ENCODE measurements around the gene SLC13A4.
"Not testable (repeated sequence)": the region's sequence is repeated elsewhere in the genome, so short reads cannot be mapped to it uniquely, and the experiment has no call there.

SLC13A4 gene

GRCh38 chr7:135716677-135717238, 11.2 kb downstream of the SLC13A4 start:
- DNase-seq = peak; percentile 77

GRCh38 chr7:135715673-135716072, 12.3 kb downstream of the SLC13A4 start:
- no peak for DNase-seq

- no peak for DNase-seq
Observed at GRCh38 chr7:135715055-135715522, 12.9 kb downstream of the SLC13A4 start.

- no peak for DNase-seq
Observed at GRCh38 chr7:135714534-135715009, 13.4 kb downstream of the SLC13A4 start.

GRCh38 chr7:135713836-135714470, 14.0 kb downstream of the SLC13A4 start:
- no peak for DNase-seq

- DNase-seq = no peak
Observed at GRCh38 chr7:135712796-135713195, 15.2 kb downstream of the SLC13A4 start.

- DNase-seq = peak; percentile 63
Observed at GRCh38 chr7:135712182-135712782, 15.7 kb downstream of the SLC13A4 start.

- DNase-seq = no peak
Observed at GRCh38 chr7:135711139-135711469, 16.9 kb downstream of the SLC13A4 start.

- DNase-seq = no peak
Observed at GRCh38 chr7:135710417-135711138, 17.4 kb downstream of the SLC13A4 start.

GRCh38 chr7:135709508-135709907, 18.5 kb downstream of the SLC13A4 start:
- DNase-seq = no peak

GRCh38 chr7:135708041-135708440, 19.9 kb downstream of the SLC13A4 start:
- DNase-seq = no peak

GRCh38 chr7:135707570-135707966, 20.4 kb downstream of the SLC13A4 start:
- no peak for DNase-seq

GRCh38 chr7:135706858-135707569, 21.0 kb downstream of the SLC13A4 start:
- DNase-seq = no peak

GRCh38 chr7:135706038-135706742, 21.8 kb downstream of the SLC13A4 start:
- DNase-seq = no peak

- no peak for DNase-seq
Observed at GRCh38 chr7:135704698-135705097, 23.3 kb downstream of the SLC13A4 start.

GRCh38 chr7:135704074-135704473, 23.9 kb downstream of the SLC13A4 start:
- DNase-seq = no peak

GRCh38 chr7:135697276-135698049, 30.5 kb downstream of the SLC13A4 start:
- no peak for DNase-seq

- DNase-seq = no peak
Observed at GRCh38 chr7:135693558-135693957, 34.4 kb downstream of the SLC13A4 start.

GRCh38 chr7:135692606-135693005, 35.4 kb downstream of the SLC13A4 start:
- DNase-seq = not testable (repeated sequence)

GRCh38 chr7:135692055-135692454, 35.9 kb downstream of the SLC13A4 start:
- no peak for DNase-seq

GRCh38 chr7:135690566-135690965, 37.4 kb downstream of the SLC13A4 start:
- DNase-seq = no peak

- no peak for DNase-seq
Observed at GRCh38 chr7:135687466-135687865, 40.5 kb downstream of the SLC13A4 start.
